Measurements from ENCODE around the gene CARS1.
A peak's percentile ranks its signal among the peaks of the same experiment; 100 is the strongest.

CARS1 gene

GRCh38 chr11:3058753-3059664, 1.8 kb upstream of the CARS1 start:
- no peak for DNase-seq

GRCh38 chr11:3056296-3057068, 741 bp downstream of the CARS1 start:
- no peak for DNase-seq

DNA sequence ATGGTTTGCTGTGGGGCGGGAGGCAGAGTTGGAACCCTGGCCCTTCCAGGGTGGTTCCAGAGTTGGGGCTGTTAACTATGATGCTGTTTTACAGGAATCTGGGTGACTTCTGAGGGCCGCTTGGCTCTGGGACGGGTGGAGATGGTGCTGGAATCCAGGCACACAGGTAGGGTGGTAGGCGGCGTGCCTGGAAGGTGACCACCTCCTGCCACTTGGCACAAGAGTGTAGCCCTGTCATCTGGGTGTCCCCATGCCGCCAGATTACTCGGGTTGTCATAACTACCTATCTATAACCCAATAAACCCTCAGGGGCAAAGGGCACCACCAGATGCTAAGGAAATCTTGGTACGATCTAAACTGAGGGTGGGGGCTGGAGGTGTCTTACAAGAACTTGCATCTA, 1.3 kb downstream of the CARS1 start:
- no peak for DNase-seq

DNA sequence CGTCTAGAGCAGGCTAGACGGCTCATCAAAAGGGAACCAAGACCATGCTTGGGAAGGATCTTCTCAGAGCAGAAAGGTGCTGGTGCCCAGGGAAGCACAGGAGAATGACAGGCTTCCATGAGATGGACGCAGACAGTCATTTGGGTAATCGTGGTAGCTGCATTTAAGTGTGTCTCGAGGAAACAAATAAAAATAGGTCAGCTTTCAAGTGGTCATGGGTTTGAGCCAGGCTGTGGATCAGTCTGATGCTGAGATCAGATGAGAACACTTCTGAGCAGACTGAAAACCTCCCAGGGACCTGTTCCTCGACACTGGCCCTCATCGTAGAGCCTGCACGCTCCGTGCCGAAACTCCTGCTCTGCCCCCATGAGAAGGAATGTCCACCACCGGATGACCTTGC, 4.7 kb downstream of the CARS1 start:
- no peak for DNase-seq

- peak; percentile 36 to 53 for DNase-seq
Measured at GRCh38 chr11:3052109-3052479, 5.1 kb downstream of the CARS1 start.

- DNase-seq: no peak
Measured at GRCh38 chr11:3051196-3052108, 5.8 kb downstream of the CARS1 start.

DNA sequence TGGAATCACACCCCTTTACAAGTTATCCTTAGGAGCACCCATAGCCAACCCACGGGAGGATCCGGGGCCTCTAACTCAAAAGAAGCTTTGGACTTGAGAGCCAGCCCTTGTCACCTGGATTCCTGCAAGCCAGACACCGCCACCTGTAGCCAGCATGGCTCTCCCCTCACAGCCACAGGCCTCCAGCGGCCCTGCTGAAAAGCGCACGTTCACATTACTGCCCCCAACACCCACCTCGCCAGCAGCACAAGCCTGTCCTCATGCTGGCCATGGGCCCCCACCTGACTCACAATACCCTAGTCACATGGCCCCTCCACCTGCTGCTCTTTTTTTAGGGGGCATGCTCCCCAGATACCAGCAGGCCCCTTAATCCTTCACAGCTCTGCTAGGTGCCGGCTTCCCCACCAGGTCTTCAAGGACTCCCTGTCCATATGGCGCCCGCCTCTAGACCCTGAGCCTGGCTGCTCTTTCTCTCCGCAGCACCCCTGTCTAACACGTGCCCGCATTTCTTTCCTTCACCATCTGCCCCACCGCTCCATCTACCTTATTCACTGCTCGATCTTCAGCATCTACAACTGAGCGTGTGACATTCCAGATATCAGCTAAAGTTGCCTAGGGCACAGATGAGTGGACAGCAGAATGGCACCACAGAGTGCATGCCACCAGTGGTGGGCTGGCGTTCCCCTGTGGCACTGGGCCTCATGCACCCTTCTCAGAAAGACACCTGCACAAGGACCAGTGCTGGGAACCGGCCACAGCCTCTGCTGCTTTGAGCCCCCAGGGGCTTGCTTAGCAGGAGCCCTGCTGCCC, 6.6 kb downstream of the CARS1 start:
- no peak for DNase-seq

- DNase-seq: peak; percentile 52 to 64
Measured at GRCh38 chr11:3049430-3050243, 7.6 kb downstream of the CARS1 start.

GRCh38 chr11:3047637-3048036, 9.6 kb downstream of the CARS1 start:
- no peak for DNase-seq

DNA sequence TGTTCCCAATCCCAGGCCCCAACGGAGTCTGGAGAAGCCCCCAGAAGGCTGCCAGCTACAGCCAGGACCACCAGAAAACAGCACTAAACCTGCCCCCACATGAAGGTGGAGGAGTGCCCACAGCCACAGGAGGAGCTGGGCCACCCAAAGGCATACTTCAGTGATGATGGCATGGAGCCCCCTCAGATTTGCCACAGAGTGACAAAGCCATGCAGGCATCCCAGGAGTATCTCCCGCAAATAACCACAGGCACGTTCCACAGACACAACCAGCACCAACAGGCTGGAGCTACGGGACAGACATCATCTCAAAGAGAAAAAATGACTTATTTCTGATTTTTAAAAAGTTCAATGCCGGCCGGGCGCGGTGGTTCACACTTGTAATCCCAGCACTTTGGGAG, 10.6 kb downstream of the CARS1 start:
- DNase-seq: no peak

DNA sequence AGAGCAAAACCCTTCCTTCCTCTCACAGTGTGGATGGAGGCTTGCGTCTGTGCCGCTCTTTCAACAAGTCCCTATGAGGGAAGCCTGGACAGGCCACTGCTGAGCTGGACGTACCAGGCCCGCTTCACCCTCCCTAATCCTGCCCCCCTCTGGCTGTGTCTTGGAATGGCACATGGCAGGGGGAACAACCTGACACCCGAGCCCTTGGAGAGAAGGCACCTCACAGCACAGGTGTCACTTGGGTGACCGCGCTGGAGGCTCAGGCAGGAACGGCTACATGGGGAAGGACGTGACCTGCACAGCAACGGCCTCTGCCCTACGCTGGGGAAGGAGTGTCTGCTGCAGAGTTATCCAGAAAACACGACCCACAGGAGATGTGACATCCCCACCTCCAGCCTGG, 11.0 kb downstream of the CARS1 start:
- DNase-seq: no peak

DNA sequence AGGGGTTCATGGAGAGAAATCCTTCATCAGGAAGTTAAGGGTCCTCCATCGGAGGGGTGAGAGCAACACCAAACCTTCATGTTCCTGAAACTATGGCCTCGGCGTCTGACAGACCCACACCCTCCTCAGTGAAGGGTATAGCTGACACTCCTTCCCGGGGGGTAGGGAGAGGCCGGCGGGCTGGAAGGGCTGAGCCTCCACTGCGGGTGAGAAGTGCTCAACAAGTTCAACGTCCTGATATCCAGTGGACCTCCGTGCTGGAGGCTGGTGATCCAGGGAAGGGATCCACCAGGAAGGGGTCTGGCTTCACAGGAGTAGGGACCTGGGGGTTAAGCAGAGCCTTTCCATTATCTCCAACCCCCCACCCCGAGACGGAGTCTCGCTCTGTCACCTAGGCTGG, 12.3 kb downstream of the CARS1 start:
- DNase-seq: no peak

DNA sequence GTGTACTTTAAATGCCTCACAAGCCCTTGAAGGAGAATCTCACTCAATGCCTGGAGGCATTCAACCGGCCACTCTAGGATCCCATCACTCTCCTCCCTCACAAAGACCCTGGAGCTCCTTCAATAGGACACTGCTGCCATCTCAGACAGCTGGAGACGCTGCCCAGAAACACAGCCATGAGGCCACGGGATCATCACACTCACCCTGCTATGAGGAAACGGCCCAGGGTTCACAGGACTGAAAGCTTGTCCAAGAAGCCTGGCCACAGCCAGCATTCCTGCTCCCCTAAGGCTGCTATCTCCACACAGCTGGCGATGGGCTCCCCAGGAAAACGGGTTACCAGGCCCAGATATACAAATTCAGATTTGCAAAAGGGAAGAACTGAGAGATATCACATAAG, 13.2 kb downstream of the CARS1 start:
- no peak for DNase-seq

DNA sequence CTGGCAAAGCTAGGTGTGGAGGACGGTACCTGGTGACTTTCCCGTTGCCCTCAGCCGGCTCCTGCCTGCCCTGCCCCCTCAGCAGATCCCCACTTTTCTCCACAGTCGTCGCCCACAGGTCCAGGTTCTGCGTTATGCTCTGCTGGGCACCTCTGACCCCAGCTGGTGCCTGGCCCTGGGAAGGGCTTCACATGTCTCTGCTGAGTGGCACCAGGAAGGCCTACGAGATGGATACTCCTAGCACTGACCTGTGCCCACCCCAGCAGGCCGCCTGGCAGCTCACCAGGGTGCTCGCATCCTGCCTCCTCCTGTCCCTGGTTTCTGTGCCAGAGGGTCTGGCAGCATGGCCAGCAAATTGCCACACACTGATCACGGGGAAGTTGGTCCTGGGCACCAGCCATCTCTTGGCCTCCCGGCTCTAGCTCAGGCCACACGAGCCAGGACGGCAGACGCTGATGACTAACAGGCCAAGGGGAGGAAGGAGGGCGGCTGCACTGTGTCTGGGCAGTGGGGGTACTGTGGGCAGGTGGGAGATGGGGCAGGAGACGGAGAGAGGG, 13.8 kb downstream of the CARS1 start:
- DNase-seq: no peak

- DNase-seq: no peak
Measured at GRCh38 chr11:3042496-3043314, 14.5 kb downstream of the CARS1 start.

GRCh38 chr11:3041699-3042441, 15.4 kb downstream of the CARS1 start:
- no peak for DNase-seq

DNA sequence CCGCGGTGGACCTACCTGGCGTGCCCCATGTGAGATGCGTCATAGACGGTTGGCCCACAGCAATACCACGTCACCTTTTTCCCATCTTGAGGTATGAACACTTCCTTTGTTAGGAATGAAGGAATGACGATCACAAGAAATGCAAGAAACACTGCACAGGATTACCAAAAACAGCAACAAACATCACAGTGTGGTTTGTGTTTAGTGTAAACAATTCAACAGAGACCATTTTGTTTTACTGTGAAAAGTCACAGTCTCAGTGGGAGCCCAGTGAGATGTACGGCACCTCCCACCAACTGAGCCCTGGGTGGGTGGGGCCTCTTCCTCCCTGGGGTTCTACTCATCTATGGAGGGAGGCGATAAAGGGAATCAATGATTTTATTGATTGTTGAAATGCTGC, 16.3 kb downstream of the CARS1 start:
- DNase-seq: no peak

- DNase-seq: no peak
Measured at GRCh38 chr11:3037945-3038271, 19.3 kb downstream of the CARS1 start.

Data from NCI-H187 (cell line).